GM18505 (cell line): ENCODE measurements around the gene COL21A1.

ENCODE experiments used
- ATAC-seq: cut with Tn5 transposase; IDR thresholded peaks from one replicate; pipeline ENCODE4 v1.9.1; 2021; ENCODE audit not compliant: unreplicated experiment
- POLR2A ChIP-seq: IDR thresholded peaks from 4 replicates; pipeline ENCODE4 v1.6.1; 2011; ENCODE audit warnings: borderline replicate concordance; ENCODE audit not compliant: insufficient read depth, insufficient read length; ENCODE audit errors: extremely low read depth

The COL21A1 gene

DNA sequence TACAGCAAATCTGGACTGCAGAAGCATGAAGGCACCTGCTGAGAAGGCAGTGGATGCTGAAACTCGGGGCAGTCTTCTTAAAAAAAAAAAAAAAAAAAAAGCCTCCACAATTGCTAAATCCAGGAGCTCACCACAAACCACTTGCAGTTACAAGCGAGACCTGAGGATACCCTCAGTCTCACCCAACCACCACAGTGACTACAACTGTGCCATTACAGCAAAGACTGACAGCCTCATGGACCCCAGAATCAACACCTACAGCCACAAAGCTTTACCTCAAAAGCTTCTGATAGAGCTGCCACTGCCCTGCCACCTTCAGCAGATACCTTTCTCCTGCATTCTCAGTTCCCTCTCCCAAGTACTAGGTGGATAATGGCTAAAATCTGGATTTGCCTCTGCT, 9.0 kb downstream of the COL21A1 start:
- no peak for ATAC-seq
- TF ChIP-seq POLR2A, result no peak

DNA sequence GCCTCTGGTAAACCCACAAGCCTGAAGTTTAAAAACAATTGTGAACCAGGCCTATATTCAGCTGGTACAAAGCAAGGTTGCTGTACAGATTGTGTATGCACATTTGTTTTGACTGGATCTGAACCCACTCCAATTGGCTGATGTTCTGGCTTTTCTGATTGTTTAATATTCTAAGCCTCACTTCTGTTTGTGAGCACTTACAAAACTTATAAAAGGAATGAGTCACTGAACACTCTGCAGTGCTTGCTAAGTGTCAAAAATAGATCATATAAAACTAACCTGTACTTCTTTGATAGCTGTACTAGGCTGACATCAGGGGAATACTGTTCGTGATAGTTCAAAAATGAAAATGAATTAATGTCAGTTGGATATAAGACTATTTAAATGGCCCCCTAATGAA, 12.1 kb downstream of the COL21A1 start:
- no peak for TF ChIP-seq POLR2A
- no peak for ATAC-seq

- no peak for ATAC-seq
- TF ChIP-seq POLR2A, result no peak
Observed at GRCh38 chr6:56232436-56232835, 14.9 kb downstream of the COL21A1 start.

DNA sequence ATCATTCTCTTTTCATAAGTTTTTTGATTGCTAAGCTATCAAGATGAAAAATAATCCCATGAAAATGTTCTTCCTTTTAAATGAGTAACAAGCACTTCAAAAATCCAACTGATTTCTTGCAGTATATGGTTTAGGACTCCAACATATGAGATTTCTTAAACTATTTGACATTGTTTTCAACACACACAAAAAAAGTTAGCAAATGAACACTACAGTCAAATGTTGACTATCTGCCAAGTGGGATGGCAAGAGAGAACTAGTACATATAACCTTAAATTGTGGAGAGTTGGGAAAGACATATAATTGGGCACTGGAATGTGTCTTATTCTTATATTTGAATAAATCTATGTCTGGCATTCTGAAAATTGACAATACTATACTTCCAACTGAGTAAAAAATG, 15.6 kb downstream of the COL21A1 start:
- ATAC-seq, result no peak

DNA sequence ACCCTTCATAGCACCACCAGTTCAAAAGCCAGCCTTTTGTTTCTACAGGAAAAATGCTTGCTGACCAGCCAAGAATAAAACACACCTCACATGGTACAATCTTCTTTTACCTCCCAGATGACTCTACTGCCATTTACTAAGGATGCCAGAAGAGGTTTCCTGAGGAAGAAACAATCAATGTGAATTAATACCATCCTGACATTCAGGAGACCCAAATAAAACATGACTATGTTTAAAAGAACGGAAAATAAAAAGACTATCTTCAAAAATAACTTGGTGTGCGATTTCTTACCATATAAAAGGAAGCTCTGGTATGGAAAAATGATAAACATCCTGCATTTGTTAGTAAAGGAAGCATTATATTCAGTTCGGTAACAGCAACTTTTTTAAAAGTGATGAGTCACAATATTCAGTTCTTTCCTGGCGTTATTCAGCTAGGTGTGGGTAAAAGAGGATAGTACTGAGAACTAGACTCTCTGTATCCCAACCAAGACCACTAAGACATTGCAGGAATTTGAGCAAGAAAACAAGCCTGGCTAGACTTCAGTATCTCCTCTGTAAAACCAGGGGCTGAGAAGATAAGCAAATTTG, 16.3 kb downstream of the COL21A1 start:
- TF ChIP-seq POLR2A, result no peak
- ATAC-seq, result no peak

More for the DNA sequence above, 15.6 kb downstream of the COL21A1 start:
- no peak for TF ChIP-seq POLR2A

DNA sequence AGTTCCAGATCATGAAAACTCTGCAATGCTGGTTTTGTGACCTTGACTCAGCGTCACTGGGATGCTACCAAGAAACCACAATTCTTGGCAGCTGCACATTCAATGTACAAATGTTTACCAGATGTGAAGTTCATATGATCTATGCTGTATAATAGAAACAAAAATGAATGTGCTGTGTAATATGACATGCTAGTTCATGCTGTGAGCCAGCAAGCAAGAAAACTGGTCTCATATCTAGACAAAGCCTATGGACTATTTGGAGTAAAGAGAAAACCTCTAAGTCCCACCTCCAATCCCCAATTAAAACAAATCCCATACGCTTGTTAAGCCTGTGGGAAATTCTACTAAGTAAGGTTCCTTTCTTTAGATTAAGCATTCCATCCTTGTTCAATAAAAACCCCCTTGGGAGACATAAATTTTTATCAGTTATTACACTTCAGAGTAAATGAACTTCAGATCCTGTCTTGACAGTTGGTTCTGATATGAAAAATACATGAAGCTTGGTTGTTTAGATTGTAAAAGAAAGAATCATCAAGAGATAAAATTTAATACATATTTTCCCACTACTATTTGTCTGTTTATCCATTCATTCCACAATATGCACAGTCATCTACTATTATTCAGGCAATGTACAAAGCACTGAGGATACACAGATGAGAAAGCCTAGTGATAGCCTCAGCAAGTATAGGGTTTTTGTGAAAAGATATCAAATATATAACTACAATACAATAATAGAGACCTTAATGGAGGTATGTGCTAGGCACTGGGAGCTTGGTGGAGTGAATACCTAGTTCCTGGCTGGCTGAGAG, 20.1 kb downstream of the COL21A1 start:
- ATAC-seq, result no peak
- no peak for TF ChIP-seq POLR2A

GRCh38 chr6:56223995-56224394, 23.4 kb downstream of the COL21A1 start:
- ATAC-seq, result no peak
- TF ChIP-seq POLR2A, result no peak

- TF ChIP-seq POLR2A, result no peak
- ATAC-seq, result no peak
Observed at GRCh38 chr6:56222499-56222898, 24.9 kb downstream of the COL21A1 start.

GRCh38 chr6:56220078-56220477, 27.3 kb downstream of the COL21A1 start:
- no peak for ATAC-seq
- no peak for TF ChIP-seq POLR2A

GRCh38 chr6:56214703-56215101, 32.7 kb downstream of the COL21A1 start:
- ATAC-seq, result no peak
- TF ChIP-seq POLR2A, result no peak

DNA sequence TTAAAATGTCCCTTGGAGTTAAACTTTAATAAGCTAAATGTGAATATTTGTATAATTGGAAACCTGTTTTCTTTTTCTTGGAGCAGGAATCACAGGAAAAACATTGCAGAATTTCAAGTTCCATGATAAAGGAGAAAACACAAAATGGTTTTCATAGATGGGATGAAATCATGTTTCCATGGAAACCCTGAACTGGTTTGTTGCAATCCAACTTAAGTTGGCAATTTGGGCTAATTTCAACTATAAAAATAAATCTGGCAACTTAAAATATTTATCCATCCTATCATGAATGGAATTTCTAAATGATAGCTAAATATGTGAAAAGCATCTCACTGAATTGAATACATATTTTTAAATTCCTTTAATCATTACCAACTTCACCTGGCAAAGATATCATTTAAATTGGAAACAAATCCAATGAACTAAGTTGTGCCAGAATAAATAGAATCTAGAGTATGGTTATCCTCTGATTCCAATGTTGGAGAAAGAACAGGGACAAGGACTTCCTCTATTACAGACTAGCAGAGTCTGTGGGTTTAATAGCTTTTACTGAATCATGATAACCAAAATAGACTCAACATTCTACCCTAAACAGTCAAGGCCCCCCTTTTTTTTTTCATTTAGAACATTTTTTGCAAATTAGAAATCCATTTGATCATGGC, 33.2 kb downstream of the COL21A1 start:
- TF ChIP-seq POLR2A, result no peak
- ATAC-seq, result no peak

- no peak for ATAC-seq
Observed at GRCh38 chr6:56211724-56212123, 35.7 kb downstream of the COL21A1 start.

DNA sequence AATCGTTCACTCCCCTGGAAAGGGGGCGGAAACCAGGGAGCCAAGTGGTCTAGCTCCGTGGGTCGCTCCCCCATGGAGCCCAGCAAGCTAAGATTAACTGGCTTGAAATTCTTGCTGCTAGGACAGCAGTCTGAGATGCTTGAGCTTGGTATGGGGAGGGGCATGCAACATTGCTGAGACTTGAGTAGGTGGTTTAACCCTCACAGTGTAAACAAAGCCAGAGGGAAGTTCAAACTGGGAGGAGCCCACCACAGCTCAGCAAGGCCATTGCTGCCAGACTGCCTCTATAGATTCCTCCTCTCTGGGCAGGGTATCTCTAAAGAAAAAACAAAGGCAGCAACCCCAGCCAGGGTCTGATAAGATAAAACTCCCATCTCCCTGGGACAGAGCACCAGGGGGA, 43.2 kb downstream of the COL21A1 start:
- no peak for TF ChIP-seq POLR2A
- ATAC-seq, result no peak

More at GRCh38 chr6:56211724-56212123, 35.7 kb downstream of the COL21A1 start:
- TF ChIP-seq POLR2A, result no peak

DNA sequence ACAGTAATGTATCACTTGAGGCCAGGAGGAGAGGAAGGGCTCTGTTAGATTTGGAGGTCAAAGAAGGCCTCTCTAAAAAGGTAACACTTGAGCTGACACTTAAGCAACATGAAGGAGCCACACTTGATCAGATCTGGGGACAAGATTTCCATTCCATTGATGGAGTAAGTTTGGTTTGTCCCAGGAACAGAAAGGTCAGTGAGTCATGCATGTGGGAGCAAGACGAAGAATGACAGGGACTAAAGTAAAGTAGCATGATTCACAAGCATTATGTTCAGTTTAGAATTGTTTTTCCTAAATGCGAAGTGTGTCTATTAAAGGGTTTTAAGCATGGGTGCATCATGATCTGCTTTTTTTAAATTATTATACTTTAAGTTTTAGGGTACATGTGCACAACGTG, 47.4 kb downstream of the COL21A1 start:
- no peak for ATAC-seq
- no peak for TF ChIP-seq POLR2A

- TF ChIP-seq POLR2A, result no peak
Observed at GRCh38 chr6:56193846-56194245, 53.5 kb downstream of the COL21A1 start.

DNA sequence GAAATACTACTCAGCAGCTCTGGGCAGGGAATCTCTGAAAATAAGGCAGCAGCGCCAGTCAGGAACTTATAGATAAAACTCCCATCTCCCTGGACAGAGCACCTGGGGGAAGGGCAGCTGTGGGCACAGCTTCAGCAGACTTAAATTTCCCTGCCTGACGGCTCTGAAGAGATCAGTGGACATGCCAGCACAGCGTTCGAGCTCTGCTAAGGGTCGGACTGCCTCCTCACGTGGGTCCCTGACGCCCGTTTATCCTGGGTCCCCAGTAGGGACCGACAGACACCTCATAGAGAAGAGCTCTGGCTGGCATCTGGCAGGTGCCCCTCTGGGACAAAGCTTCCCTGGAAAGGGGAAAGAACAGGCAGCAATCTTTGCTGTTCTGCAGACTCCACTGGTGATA, 59.0 kb downstream of the COL21A1 start:
- ATAC-seq, result no peak
- no peak for TF ChIP-seq POLR2A

More at GRCh38 chr6:56193846-56194245, 53.5 kb downstream of the COL21A1 start:
- no peak for ATAC-seq
